Endothelial cell of umbilical vein (primary cell): ENCODE measurements around the gene YIPF3.

Source experiments
- CTCF ChIP-seq, 2 donors: IDR thresholded peaks; 1 replicate in 1 of 2; 2 replicates in 1 of 2; pipeline ENCODE4 v1.5.1; 2011; ENCODE audit warnings: low read length in 2 of 2, mild to moderate bottlenecking in 2 of 2, moderate library complexity in 2 of 2, control low read depth in 1 of 2, inconsistent platforms in 1 of 2, low read depth in 1 of 2; ENCODE audit not compliant: insufficient read depth in 1 of 2; ENCODE audit errors: extremely low read depth in 1 of 2
- EZH2 ChIP-seq: IDR thresholded peaks from 2 replicates; pipeline ENCODE4 v1.6.1; 2012; ENCODE audit warnings: borderline replicate concordance, low read depth, mild to moderate bottlenecking, moderate library complexity, low read length, inconsistent platforms; ENCODE audit not compliant: severe bottlenecking
- MAX ChIP-seq: IDR thresholded peaks from 2 replicates; pipeline ENCODE4 v1.6.1; 2011; ENCODE audit not compliant: insufficient read depth, insufficient read length
- POLR2A ChIP-seq: IDR thresholded peaks from 2 replicates; pipeline ENCODE4 v1.6.1; 2012; ENCODE audit warnings: low read depth, mild to moderate bottlenecking, control low read depth, low read length
- POLR2AphosphoS5 ChIP-seq: IDR thresholded peaks from 2 replicates; pipeline ENCODE4 v1.6.1; 2012; ENCODE audit warnings: low read depth, mild to moderate bottlenecking, control low read depth, low read length, moderate library complexity; ENCODE audit not compliant: insufficient read depth

- TF ChIP-seq CTCF (IDR thresholded peaks at IDR 0.05; ENCODE audit: extremely low read depth in 1 of 2, insufficient read depth in 1 of 2, low read depth in 1 of 2, low read length in 2 of 2) (no peak), POLR2A (no peak), POLR2AphosphoS5 (no peak), EZH2 (no peak), MAX (no peak)
These were observed 3.4 kb upstream of the YIPF3 start for GRCh38 chr6:43520097-43520496.
